NCI-H1436 (cell line): ENCODE results near the gene HLA-DOB.
A peak's percentile ranks its signal among the peaks of the same experiment; 100 is the strongest.

Experiments used
- DNase-seq: peaks from one replicate; lab custom pipeline; 2025; lab: John Stamatoyannopoulos, UW

Gene HLA-DOB

GRCh38 chr6:32816746-32817204 lies at the start of gene HLA-DOB:
HLA-DOB (minus strand) TSS chr6:32817002; CDS start chr6:32816951, 51 bp downstream.
- no peak for DNase-seq

GRCh38 chr6:32865724-32866443 lies 49.1 kb upstream of the HLA-DOB start:
- no peak for DNase-seq

GRCh38 chr6:32862725-32863124 lies 45.9 kb upstream of the HLA-DOB start:
- no peak for DNase-seq

GRCh38 chr6:32860674-32861073 lies 43.9 kb upstream of the HLA-DOB start:
- no peak for DNase-seq

GRCh38 chr6:32858194-32858593 lies 41.4 kb upstream of the HLA-DOB start:
- DNase-seq = no peak

- DNase-seq = no peak
These were observed 40.5 kb upstream of the HLA-DOB start for GRCh38 chr6:32857156-32857891.

- DNase-seq = no peak
These were observed 38.8 kb upstream of the HLA-DOB start for GRCh38 chr6:32855467-32856174.

- no peak for DNase-seq
These were observed 37.8 kb upstream of the HLA-DOB start for GRCh38 chr6:32854376-32855178.

GRCh38 chr6:32853541-32854375 lies 37.0 kb upstream of the HLA-DOB start, which contains the start of the genes PSMB9 and TAP1:
PSMB9 (plus strand) TSS chr6:32854192; CDS start chr6:32854230, 38 bp downstream.
TAP1 (minus strand) TSS chr6:32853704; CDS start chr6:32853636, 68 bp downstream.
- peak; percentile 88 for DNase-seq

GRCh38 chr6:32852844-32853540 lies 36.2 kb upstream of the HLA-DOB start:
- no peak for DNase-seq

- DNase-seq = no peak
These were observed 35.4 kb upstream of the HLA-DOB start for GRCh38 chr6:32852018-32852843.

- no peak for DNase-seq
These were observed 34.2 kb upstream of the HLA-DOB start for GRCh38 chr6:32851025-32851424.

GRCh38 chr6:32849126-32849525 lies 32.3 kb upstream of the HLA-DOB start:
- DNase-seq = no peak

- DNase-seq = no peak
These were observed 31.0 kb upstream of the HLA-DOB start for GRCh38 chr6:32847795-32848194.

- no peak for DNase-seq
These were observed 30.2 kb upstream of the HLA-DOB start for GRCh38 chr6:32847004-32847403.

GRCh38 chr6:32845384-32845884 lies 28.6 kb upstream of the HLA-DOB start:
- no peak for DNase-seq

GRCh38 chr6:32844839-32845383 lies 28.1 kb upstream of the HLA-DOB start:
- DNase-seq = no peak

GRCh38 chr6:32843979-32844838 lies 27.4 kb upstream of the HLA-DOB start, which contains the start of gene PSMB8:
PSMB8 (minus strand) TSS chr6:32844047; CDS start chr6:32843996, 51 bp downstream.
- DNase-seq = peak; percentile 97
